T-cell (primary cell): ENCODE results near the gene SEMA3A. TPM values are rescaled to one million over a fixed set of nuclear protein-coding genes. Genes with fewer than 3 reads are reported as not detected.
A peak's percentile ranks its signal among the peaks of the same experiment; 100 is the strongest.

Experiments
- ATAC-seq, 4 experiments: fragments of 200-7000 bp in 3 of 4; fragments of 150-1000 bp in 1 of 4; cut with Tn5 transposase; replicated peaks in 1 of 4; 1 replicate in 3 of 4; 2 replicates in 1 of 4; pipeline ENCODE4 v1.10.0; 2021; ENCODE audit warnings: moderate library complexity in 3 of 4, mild to moderate bottlenecking in 2 of 4, moderate number of reproducible peaks in 1 of 4
- CTCF ChIA-PET, 2 donors: fragments of 300-600 bp; sonication (Branson Sonifier 250); formaldehyde crosslinking; loops; one replicate each; lab custom pipeline; 2022; ENCODE audit warnings: antibody characterized with exemption in 2 of 2; lab: Charles Lee
- POLR2A ChIA-PET, 2 donors: fragments of 300-600 bp; sonication (Branson Sonifier 250); formaldehyde crosslinking; loops; one replicate each; lab custom pipeline; 2022; ENCODE audit warnings: antibody characterized with exemption in 2 of 2; lab: Charles Lee
- DNase-seq, 35 experiments: peaks; one replicate each; pipeline versions ENCODE4 v3.0.0 to v3.0.0-alpha.2; 2013 to 2023
- H3K27ac ChIP-seq: one replicate; pipeline ENCODE4 v1.5.1; 2013; ENCODE audit warnings: low read length
- H3K27me3 ChIP-seq, 2 experiments: replicated peaks in 1 of 2; 1 replicate in 1 of 2; 2 replicates in 1 of 2; pipeline versions ENCODE4 v1.6.1 to v1.7.0; 2013; ENCODE audit warnings: low read length in 1 of 2, mixed read lengths in 1 of 2; ENCODE audit not compliant: control insufficient read depth in 2 of 2, insufficient read depth in 2 of 2; ENCODE audit errors: extremely low read depth in 1 of 2
- H3K36me3 ChIP-seq, 2 donors: 1 replicate in 1 of 2; 2 replicates in 1 of 2; pipeline versions ENCODE4 v1.6.1 to v1.7.0; 2013; ENCODE audit warnings: low read length in 1 of 2; ENCODE audit not compliant: control insufficient read depth in 2 of 2, insufficient read depth in 1 of 2; ENCODE audit errors: extremely low read depth in 1 of 2
- H3K4me1 ChIP-seq, 2 experiments: 1 replicate in 1 of 2; 2 replicates in 1 of 2; pipeline versions ENCODE4 v1.6.1 to v1.7.0; 2013; ENCODE audit warnings: low read length in 2 of 2, mixed read lengths in 1 of 2; ENCODE audit not compliant: insufficient read depth in 2 of 2, control insufficient read depth in 1 of 2; ENCODE audit errors: extremely low read depth in 1 of 2
- H3K4me3 ChIP-seq, 2 donors: 1 replicate in 1 of 2; 2 replicates in 1 of 2; pipeline versions ENCODE4 v1.5.1 to v1.7.0; 2013; ENCODE audit warnings: mild to moderate bottlenecking in 2 of 2, low read length in 1 of 2, moderate library complexity in 1 of 2; ENCODE audit not compliant: control insufficient read depth in 1 of 2; ENCODE audit errors: extremely low read depth in 1 of 2
- H3K9me3 ChIP-seq: 2 replicates; pipeline ENCODE4 v1.7.0; 2013
- H3K27ac Mint-ChIP-seq, 2 donors: one replicate each; pipeline ENCODE4 v1.8.0; 2020 to 2021; ENCODE audit warnings: mild to moderate bottlenecking in 2 of 2, mixed read lengths in 2 of 2
- H3K27me3 Mint-ChIP-seq, 2 donors: one replicate each; pipeline ENCODE4 v1.8.0; 2021 to 2022; ENCODE audit warnings: mixed read lengths in 2 of 2
- H3K36me3 Mint-ChIP-seq: one replicate; pipeline ENCODE4 v1.8.0; 2021; ENCODE audit warnings: mixed read lengths
- H3K4me1 Mint-ChIP-seq, 3 donors: one replicate each; pipeline ENCODE4 v1.8.0; 2020 to 2022; ENCODE audit warnings: mixed read lengths in 3 of 3, mild to moderate bottlenecking in 1 of 3
- H3K4me3 Mint-ChIP-seq, 3 donors: one replicate each; pipeline ENCODE4 v1.8.0; 2020 to 2022; ENCODE audit warnings: mild to moderate bottlenecking in 3 of 3, mixed read lengths in 3 of 3, moderate library complexity in 3 of 3
- H3K9me3 Mint-ChIP-seq, 3 donors: one replicate each; pipeline ENCODE4 v1.8.0; 2020 to 2022; ENCODE audit warnings: mixed read lengths in 3 of 3
- WGBS: methylation state at CpG from one replicate; pipeline ENCODE4 v1.1.5; 2013; ENCODE audit warnings: missing lambda C conversion rate; ENCODE audit not compliant: insufficient coverage; 5-methylcytosine and 5-hydroxymethylcytosine counted together
- total RNA-seq, 35 experiments: library from RNA in 6 of 35; stranded (reverse) in 6 of 35; fragments of 120-200 nt in 1 of 35; gene quantifications; one replicate each; pipeline versions ENCODE4 v1.2.1 to v1.2.4 and lab custom pipeline; 2013 to 2026

SEMA3A gene
- total RNA-seq, 5 donors from 2014 or later (not counting 1 experiment from before 2014, with no cell fraction given), result 0.15 to 1.6 (median 0.53) TPM; not detected in 1

DNA sequence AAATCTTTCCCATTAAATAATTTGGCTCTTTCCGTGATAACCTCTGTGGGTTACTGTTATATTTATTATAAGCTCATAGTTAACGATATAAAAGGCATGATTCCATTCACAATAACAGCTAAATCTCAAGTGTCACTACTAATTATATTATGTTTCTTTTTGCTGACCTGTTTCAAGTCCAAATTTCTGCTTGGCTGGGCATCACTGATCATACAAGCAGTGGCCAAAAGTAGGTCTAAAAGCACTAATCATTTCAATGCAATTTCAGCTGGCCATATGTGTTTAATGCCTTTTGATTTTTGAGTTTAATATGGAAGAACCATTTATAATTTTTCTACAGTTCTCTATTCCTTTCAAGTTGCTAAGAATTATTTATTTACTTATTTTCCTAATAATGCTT, 110.7 kb downstream of the SEMA3A start:
- Histone ChIP-seq H3K9me3 (no peaks in the 10 kb centered on the region), H3K36me3 (no peaks in the 10 kb centered on the region), H3K4me1 (peaks cover 0 to 7% of the 10 kb centered on the region in 2 experiments), H3K27me3 (no peaks in the 10 kb centered on the region), H3K27ac (no peak overlapping the region), H3K4me3 (no peak overlapping the region)
- H3K4me1 Mint-ChIP-seq, result peaks cover 7 to 23% (median 8%) of the 10 kb centered on the region in 3 donors
- DNase-seq, result no peak
- no peak overlapping the region for H3K4me3 Mint-ChIP-seq
- H3K9me3 Mint-ChIP-seq, result no peaks in the 10 kb centered on the region
- POLR2A ChIA-PET, result no interaction called here
- H3K27ac Mint-ChIP-seq, result no peak overlapping the region
- no peaks in the 10 kb centered on the region for H3K36me3 Mint-ChIP-seq
- CTCF ChIA-PET, result no interaction called here
- WGBS, result no CpG with 5 or more reads among the region's 2 CpGs
- no peaks in the 10 kb centered on the region for H3K27me3 Mint-ChIP-seq
- no peak for ATAC-seq

GRCh38 chr7:84081973-84082522, 112.5 kb downstream of the SEMA3A start:
- ATAC-seq, result peak in 3 of 4 experiments; percentile 16 to 30 (median 19)
- H3K9me3 ChIP-seq, result no peaks in the 10 kb centered on the region
- peaks cover 0 to 5% of the 10 kb centered on the region in 2 experiments for H3K4me1 ChIP-seq
- Mint-ChIP-seq H3K9me3 (no peaks in the 10 kb centered on the region), H3K4me1 (peaks cover 4 to 17% (median 5%) of the 10 kb centered on the region in 3 donors), H3K27ac (no peak overlapping the region), H3K36me3 (no peaks in the 10 kb centered on the region), H3K27me3 (no peaks in the 10 kb centered on the region), H3K4me3 (peak overlapping the region in 1 of 3 donors; percentile 21)
- POLR2A ChIA-PET, result interaction anchor here in 1 of 2 donors (0.6 kb wide), 1 partner anchor 63 kb away, joined by 9 read pairs; no protein-coding TSS in a partner anchor
- no peaks in the 10 kb centered on the region for H3K36me3 ChIP-seq
- DNase-seq, result peak in 1 of 35 experiments; percentile 5
- no peaks in the 10 kb centered on the region for H3K27me3 ChIP-seq
- 0% methylated on average over 2 of the region's 3 CpGs for WGBS
- CTCF ChIA-PET, result no interaction called here
- H3K27ac ChIP-seq, result no peak overlapping the region
- no peak overlapping the region for H3K4me3 ChIP-seq

- Mint-ChIP-seq H3K9me3 (no peaks in the 10 kb centered on the region), H3K27ac (no peak overlapping the region), H3K4me1 (peaks cover 4 to 14% (median 8%) of the 10 kb centered on the region in 3 donors), H3K36me3 (no peaks in the 10 kb centered on the region), H3K4me3 (no peak overlapping the region), H3K27me3 (no peaks in the 10 kb centered on the region)
- POLR2A ChIA-PET, result no interaction called here
- Histone ChIP-seq H3K27me3 (no peaks in the 10 kb centered on the region), H3K4me3 (no peak overlapping the region), H3K4me1 (peaks cover 0 to 5% of the 10 kb centered on the region in 2 experiments), H3K36me3 (no peaks in the 10 kb centered on the region), H3K27ac (no peak overlapping the region), H3K9me3 (no peaks in the 10 kb centered on the region)
- DNase-seq (no peak), ATAC-seq (no peak)
- WGBS, result no CpG with 5 or more reads among the region's 4 CpGs
- CTCF ChIA-PET, result no interaction called here
These were observed 117.3 kb downstream of the SEMA3A start for GRCh38 chr7:84077336-84077735.

- H3K9me3 ChIP-seq, result no peaks in the 10 kb centered on the region
- WGBS, result no CpG with 5 or more reads among the region's 1 CpG
- ChIA-PET POLR2A (interaction anchor here in 1 of 2 donors (0.5 kb wide), 1 partner anchor 138 kb away, joined by 4 read pairs; no protein-coding TSS in a partner anchor), CTCF (no interaction called here)
- no peaks in the 10 kb centered on the region for H3K27me3 ChIP-seq
- DNase-seq, result no peak
- no peaks in the 10 kb centered on the region for H3K9me3 Mint-ChIP-seq
- no peak overlapping the region for H3K4me3 Mint-ChIP-seq
- H3K36me3 ChIP-seq, result no peaks in the 10 kb centered on the region
- H3K27ac ChIP-seq, result no peak overlapping the region
- H3K4me1 Mint-ChIP-seq, result peaks cover 0 to 8% (median 4%) of the 10 kb centered on the region in 3 donors
- H3K27ac Mint-ChIP-seq, result no peak overlapping the region
- no peak overlapping the region for H3K4me3 ChIP-seq
- H3K4me1 ChIP-seq, result no peaks in the 10 kb centered on the region
- H3K27me3 Mint-ChIP-seq, result no peaks in the 10 kb centered on the region
- H3K36me3 Mint-ChIP-seq, result no peaks in the 10 kb centered on the region
- no peak for ATAC-seq
These were observed 118.4 kb downstream of the SEMA3A start for GRCh38 chr7:84076219-84076618.

DNA sequence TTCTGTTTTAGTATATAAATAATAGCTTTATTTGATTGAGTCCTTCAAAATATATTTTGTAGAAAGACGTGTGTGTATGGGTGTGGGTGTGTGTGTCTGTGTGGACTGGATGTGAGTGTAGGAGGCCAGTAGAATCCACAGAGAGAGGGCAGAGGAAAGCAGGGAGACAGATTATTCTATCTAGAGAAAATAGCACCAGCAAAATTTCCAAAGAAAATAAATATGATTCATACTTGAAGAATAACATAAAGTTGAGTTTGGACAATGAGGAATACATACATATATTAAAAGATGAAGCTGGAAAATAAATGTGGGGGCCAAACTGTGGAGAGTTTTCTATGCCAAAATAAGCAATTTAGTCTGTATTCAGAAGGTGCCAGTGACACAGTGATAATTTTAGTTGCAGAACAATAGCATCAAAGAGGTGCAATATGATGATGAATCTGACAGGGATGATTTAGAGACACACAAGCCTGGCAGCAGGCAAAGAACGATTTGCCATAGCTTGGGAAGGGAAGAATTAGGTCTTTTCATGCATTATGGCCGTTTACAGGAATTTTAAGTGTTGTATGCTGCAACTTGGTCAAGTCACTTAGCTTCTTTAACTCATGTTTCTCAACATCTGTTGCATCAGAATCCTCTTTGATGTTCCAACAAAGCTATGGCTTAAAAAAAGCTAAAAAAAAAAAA, 121.3 kb downstream of the SEMA3A start:
- Histone ChIP-seq H3K4me1 (no peaks in the 10 kb centered on the region), H3K27ac (no peak overlapping the region), H3K27me3 (no peaks in the 10 kb centered on the region), H3K36me3 (no peaks in the 10 kb centered on the region), H3K4me3 (no peak overlapping the region), H3K9me3 (no peaks in the 10 kb centered on the region)
- ChIA-PET POLR2A (interaction anchor here in 1 of 2 donors (0.6 kb wide), 1 partner anchor 285 kb away, joined by 3 read pairs; no protein-coding TSS in a partner anchor), CTCF (interaction anchor here in 1 of 2 donors (0.6 to 0.7 kb wide), 2 partner anchors 19 to 60 kb away, joined by 3 to 7 read pairs; no protein-coding TSS in a partner anchor)
- no peak overlapping the region for H3K27ac Mint-ChIP-seq
- no peaks in the 10 kb centered on the region for H3K9me3 Mint-ChIP-seq
- no peaks in the 10 kb centered on the region for H3K36me3 Mint-ChIP-seq
- no CpG with 5 or more reads among the region's 3 CpGs for WGBS
- no peak overlapping the region for H3K4me3 Mint-ChIP-seq
- no peaks in the 10 kb centered on the region for H3K27me3 Mint-ChIP-seq
- no peak for DNase-seq
- peaks cover 0 to 13% (median 4%) of the 10 kb centered on the region in 3 donors for H3K4me1 Mint-ChIP-seq
- no peak for ATAC-seq

DNA sequence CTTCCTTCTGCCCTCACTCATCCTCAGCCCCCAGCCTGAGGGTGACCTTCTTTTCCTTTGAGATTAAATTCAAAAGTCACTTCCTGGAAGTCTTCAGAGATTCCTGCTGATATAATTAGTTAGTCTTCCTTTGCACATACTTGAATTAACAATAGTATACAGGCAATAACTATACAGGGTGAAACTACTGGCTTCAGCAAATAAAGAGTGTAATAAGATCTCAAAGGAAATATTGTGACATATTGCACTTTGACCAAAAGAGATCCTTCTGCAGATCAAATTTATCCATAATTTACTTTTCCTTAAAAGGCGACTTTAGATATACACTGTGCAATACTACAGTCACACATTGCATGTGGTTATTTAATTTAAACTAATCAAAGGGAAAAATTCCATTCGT, 123.8 kb downstream of the SEMA3A start:
- H3K27me3 ChIP-seq, result no peaks in the 10 kb centered on the region
- no CpG with 5 or more reads among the region's 2 CpGs for WGBS
- Mint-ChIP-seq H3K36me3 (no peaks in the 10 kb centered on the region), H3K4me1 (peaks cover 0 to 13% (median 4%) of the 10 kb centered on the region in 3 donors), H3K27ac (no peak overlapping the region), H3K9me3 (no peaks in the 10 kb centered on the region), H3K4me3 (no peak overlapping the region), H3K27me3 (no peaks in the 10 kb centered on the region)
- ATAC-seq (no peak), DNase-seq (no peak)
- no peaks in the 10 kb centered on the region for H3K36me3 ChIP-seq
- POLR2A ChIA-PET, result no interaction called here
- CTCF ChIA-PET, result no interaction called here
- no peak overlapping the region for H3K4me3 ChIP-seq
- H3K4me1 ChIP-seq, result no peaks in the 10 kb centered on the region
- H3K27ac ChIP-seq, result no peak overlapping the region
- H3K9me3 ChIP-seq, result no peaks in the 10 kb centered on the region
